ENCODE results near the gene MKI67. TPM values are rescaled to one million over a fixed set of nuclear protein-coding genes. Genes with fewer than 3 reads are reported as not detected.

Gene MKI67
- total RNA-seq, 1 donor from 2014 or later, result 1.2 TPM

DNA sequence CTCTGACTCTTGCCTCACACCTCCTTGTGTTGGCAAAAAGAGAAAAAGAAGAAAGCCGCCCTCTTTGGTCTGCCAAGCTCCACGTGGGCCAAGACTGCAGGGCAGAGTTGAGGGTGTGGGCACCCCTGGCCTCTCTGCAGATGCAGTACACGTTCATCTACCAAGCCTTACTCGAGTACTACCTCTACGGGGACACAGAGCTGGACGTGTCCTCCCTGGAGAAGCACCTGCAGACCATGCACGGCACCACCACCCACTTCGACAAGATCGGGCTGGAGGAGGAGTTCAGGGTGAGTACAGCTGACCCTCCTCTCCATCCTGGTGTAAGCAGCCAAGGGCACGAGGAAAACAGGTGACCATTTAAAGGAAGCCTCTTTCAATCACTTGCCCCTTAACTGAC is 56.1 kb downstream of the MKI67 start:
- Histone ChIP-seq H3K36me3 (peaks cover 85% of the 10 kb centered on the region), H3K27me3 (ENCODE audit: low read depth) (no peaks in the 10 kb centered on the region), H3K27ac (replicated peaks) (no peak overlapping the region), H3K4me1 (peaks cover 14% of the 10 kb centered on the region), H3K4me3 (no peak overlapping the region), H3K9me3 (replicated peaks) (no peaks in the 10 kb centered on the region)
- intact Hi-C loops (cut with micrococcal nuclease), result no loop called here
- no peak for DNase-seq
- TF ChIP-seq, protein P1, sequence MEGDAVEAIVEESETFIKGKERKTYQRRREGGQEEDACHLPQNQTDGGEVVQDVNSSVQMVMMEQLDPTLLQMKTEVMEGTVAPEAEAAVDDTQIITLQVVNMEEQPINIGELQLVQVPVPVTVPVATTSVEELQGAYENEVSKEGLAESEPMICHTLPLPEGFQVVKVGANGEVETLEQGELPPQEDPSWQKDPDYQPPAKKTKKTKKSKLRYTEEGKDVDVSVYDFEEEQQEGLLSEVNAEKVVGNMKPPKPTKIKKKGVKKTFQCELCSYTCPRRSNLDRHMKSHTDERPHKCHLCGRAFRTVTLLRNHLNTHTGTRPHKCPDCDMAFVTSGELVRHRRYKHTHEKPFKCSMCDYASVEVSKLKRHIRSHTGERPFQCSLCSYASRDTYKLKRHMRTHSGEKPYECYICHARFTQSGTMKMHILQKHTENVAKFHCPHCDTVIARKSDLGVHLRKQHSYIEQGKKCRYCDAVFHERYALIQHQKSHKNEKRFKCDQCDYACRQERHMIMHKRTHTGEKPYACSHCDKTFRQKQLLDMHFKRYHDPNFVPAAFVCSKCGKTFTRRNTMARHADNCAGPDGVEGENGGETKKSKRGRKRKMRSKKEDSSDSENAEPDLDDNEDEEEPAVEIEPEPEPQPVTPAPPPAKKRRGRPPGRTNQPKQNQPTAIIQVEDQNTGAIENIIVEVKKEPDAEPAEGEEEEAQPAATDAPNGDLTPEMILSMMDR (IDR thresholded peaks at IDR 0.05; ENCODE audit: borderline replicate concordance), result no peak

DNA sequence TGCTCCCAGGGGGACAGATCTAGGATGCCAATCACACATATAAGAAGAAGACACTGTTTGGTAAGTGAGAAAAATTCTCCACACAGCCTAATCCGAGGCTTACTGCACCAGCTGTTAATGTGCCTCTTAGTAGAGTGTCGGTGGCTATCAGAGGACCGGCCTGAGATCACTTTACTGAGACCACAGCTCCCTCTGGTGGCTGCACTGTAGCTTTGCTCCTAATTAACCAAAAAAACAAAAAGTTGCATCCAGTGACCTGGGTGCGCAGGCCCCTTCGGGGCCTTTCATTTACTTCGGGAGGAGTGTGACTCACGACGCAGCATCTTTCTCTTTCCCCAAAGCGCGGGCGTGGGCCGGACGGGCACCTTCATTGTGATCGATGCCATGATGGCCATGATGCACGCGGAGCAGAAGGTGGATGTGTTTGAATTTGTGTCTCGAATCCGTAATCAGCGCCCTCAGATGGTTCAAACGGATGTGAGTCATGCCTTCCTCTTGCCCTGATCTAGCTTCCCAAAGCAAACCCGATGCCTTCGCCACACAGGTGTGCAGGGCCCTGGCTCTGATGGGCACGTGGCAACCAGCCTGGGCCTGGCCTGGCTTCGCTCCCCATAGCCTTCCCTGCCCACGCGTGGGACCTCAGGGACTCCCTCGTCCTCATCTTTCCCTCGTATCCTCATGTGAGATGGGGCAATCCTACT is 56.7 kb downstream of the MKI67 start:
- peak; percentile 67 for DNase-seq

DNA sequence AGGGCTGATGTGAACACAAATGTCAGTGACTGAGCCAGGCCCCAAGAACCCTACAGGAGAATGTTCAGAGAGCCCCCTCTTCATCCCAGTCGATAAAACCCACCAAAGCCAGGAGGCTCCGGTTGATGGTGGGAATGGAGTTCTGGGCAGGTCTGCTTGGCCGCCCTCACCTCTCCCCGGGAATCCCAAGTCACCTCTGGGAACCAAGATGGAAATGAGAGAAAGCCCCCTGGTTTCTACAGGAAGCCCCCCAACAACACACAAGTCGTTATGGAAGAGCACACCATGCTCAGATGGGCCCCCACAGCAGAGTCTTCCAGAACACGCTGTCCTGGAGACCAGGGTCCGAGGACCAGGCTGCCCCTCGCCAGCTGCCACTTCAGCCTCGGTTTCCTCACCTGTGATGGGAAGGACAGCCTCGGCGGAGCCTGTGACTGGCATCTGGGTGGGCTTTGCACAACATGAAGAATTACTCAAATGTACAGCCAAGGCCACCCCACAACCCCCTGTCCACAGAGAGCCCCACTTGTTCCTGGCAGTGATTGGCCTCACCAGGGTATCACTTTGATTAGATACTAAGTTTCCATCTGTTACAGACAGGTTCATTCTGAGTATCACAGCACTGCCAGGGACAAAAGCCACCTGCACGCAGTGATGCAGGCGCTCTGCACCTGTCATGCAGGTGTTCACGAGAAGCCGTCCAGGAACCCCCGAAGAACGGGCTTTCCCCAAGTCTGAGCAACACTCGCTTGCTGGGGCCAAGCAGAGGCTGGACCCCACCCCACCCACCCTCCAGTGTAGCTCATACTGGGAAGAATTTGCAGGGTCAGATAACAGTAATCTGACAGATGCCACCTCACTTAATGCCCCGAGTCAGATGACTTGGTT is 57.6 kb downstream of the MKI67 start:
- Histone ChIP-seq H3K36me3 (peaks cover 71% of the 10 kb centered on the region), H3K9me3 (replicated peaks) (no peaks in the 10 kb centered on the region), H3K27ac (replicated peaks) (no peak overlapping the region), H3K4me1 (peaks cover 27% of the 10 kb centered on the region), H3K4me3 (no peak overlapping the region), H3K27me3 (ENCODE audit: low read depth) (no peaks in the 10 kb centered on the region)
- TF ChIP-seq, protein P1 (IDR thresholded peaks at IDR 0.05; ENCODE audit: borderline replicate concordance), result no peak
- no peak for DNase-seq
- intact Hi-C loops (cut with micrococcal nuclease), result loop anchor here (10.0 kb wide), 2 partner anchors 54 to 164 kb away; partner anchors contain the start of gene PTPRE

More for the DNA sequence above, 56.7 kb downstream of the MKI67 start:
- peaks cover 18% of the 10 kb centered on the region for H3K4me1 ChIP-seq
- no peak overlapping the region for H3K4me3 ChIP-seq
- H3K27me3 ChIP-seq (ENCODE audit: low read depth), result no peaks in the 10 kb centered on the region
- peaks cover 79% of the 10 kb centered on the region for H3K36me3 ChIP-seq
- intact Hi-C loops (cut with micrococcal nuclease), result loop anchor here (10.0 kb wide), 2 partner anchors 55 to 165 kb away; partner anchors contain the start of gene PTPRE
- H3K27ac ChIP-seq (replicated peaks), result no peak overlapping the region
- no peaks in the 10 kb centered on the region for H3K9me3 ChIP-seq (replicated peaks)
- TF ChIP-seq, protein P1 (IDR thresholded peaks at IDR 0.05; ENCODE audit: borderline replicate concordance), result peak; percentile 86

DNA sequence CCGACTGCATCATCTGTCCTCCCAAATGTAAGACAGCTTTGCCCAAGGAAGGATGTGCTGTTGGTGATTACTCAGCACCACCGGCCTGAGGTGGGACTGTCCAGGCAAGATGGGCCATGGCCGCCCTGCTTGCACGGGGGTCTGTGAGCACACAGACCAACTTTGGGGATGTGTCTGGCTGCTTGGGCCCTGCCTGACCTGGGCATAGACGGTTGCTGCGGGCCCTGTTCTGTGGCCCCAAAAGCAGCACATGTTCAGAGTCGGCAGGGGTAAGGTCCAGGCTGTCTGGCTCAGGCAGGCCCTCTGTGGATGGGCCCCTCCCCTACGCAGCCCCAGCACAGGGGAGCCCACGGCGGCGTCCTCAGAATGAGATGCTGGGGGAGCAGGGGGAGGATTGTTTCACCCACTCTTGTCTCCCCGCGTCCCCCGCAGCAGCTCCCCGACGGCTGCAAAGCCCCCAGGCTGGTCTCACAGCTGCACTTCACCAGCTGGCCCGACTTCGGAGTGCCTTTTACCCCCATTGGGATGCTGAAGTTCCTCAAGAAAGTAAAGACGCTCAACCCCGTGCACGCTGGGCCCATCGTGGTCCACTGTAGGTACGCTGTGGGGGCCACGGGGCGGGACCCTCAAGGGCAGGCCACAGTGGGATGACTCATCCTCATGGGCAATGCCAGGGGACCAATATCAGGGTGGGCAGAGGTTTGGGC is 58.4 kb downstream of the MKI67 start:
- Histone ChIP-seq H3K9me3 (replicated peaks) (no peaks in the 10 kb centered on the region), H3K36me3 (peaks cover 63% of the 10 kb centered on the region), H3K4me1 (peaks cover 35% of the 10 kb centered on the region), H3K27ac (replicated peaks) (no peak overlapping the region), H3K27me3 (ENCODE audit: low read depth) (no peaks in the 10 kb centered on the region), H3K4me3 (no peak overlapping the region)
- intact Hi-C loops (cut with micrococcal nuclease), result loop anchor here (10.0 kb wide), 2 partner anchors 53 to 163 kb away; partner anchors contain the start of gene PTPRE
- DNase-seq, result no peak
- TF ChIP-seq, protein P1 (IDR thresholded peaks at IDR 0.05; ENCODE audit: borderline replicate concordance), result no peak

DNA sequence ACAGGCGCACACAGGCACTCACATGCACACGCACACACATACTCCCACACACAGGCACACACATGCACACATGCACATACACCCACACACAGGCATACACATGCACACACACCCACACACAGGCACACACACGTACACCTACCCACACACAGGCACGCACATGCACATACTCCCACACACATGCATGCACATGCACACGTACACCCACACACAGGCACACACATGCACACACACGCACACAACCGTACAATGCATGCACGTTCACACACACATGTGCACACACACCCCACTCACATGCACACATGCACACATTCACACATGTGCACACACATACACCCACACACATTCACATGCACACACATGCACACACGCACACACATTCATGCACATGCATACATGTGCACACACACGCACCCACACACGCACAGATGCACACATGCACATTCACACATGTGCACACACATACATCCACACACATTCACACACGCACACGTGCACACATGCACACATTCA is 59.3 kb downstream of the MKI67 start:
- Histone ChIP-seq H3K4me3 (no peak overlapping the region), H3K27ac (replicated peaks) (no peak overlapping the region), H3K9me3 (replicated peaks) (no peaks in the 10 kb centered on the region), H3K4me1 (peaks cover 44% of the 10 kb centered on the region), H3K36me3 (peaks cover 53% of the 10 kb centered on the region), H3K27me3 (ENCODE audit: low read depth) (no peaks in the 10 kb centered on the region)
- DNase-seq, result no peak
- TF ChIP-seq, protein P1 (IDR thresholded peaks at IDR 0.05; ENCODE audit: borderline replicate concordance), result no peak
- intact Hi-C loops (cut with micrococcal nuclease), result loop anchor here (10.0 kb wide), 2 partner anchors 52 to 162 kb away; partner anchors contain the start of gene PTPRE

All from left ventricle myocardium inferior (tissue), 1 donor.